ENCODE measurements around the gene RCAN2. TPM values are rescaled to one million over a fixed set of nuclear protein-coding genes. Genes with fewer than 3 reads are reported as not detected.

Gene RCAN2
- total and polyA plus RNA-seq, 2 experiments from 2014 or later = 6.0 to 9.3 TPM

DNA sequence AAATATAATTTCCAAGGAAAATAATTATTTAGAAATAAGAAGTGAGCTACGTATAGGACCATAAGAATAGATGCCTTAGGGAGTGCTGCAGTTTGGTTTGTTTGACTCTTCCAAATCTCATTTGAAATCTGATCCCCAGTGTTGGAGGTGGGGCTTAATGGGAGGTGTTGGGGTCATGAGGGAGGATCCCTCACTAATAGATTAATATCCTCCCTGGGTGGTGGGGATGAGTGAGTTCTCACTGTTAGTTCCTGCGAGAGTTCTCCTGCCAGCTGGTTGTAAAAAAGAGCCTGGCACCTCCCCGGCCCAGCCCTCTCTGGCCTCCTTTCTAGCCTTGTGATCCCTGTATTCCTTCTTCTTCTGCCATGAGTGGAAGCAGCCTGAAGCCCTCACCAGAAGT lies 69.3 kb downstream of the RCAN2 start:
- no peaks in the 10 kb centered on the region for H3K79me2 ChIP-seq (replicated peaks; ENCODE audit: insufficient read depth)
- TF ChIP-seq, protein P1, sequence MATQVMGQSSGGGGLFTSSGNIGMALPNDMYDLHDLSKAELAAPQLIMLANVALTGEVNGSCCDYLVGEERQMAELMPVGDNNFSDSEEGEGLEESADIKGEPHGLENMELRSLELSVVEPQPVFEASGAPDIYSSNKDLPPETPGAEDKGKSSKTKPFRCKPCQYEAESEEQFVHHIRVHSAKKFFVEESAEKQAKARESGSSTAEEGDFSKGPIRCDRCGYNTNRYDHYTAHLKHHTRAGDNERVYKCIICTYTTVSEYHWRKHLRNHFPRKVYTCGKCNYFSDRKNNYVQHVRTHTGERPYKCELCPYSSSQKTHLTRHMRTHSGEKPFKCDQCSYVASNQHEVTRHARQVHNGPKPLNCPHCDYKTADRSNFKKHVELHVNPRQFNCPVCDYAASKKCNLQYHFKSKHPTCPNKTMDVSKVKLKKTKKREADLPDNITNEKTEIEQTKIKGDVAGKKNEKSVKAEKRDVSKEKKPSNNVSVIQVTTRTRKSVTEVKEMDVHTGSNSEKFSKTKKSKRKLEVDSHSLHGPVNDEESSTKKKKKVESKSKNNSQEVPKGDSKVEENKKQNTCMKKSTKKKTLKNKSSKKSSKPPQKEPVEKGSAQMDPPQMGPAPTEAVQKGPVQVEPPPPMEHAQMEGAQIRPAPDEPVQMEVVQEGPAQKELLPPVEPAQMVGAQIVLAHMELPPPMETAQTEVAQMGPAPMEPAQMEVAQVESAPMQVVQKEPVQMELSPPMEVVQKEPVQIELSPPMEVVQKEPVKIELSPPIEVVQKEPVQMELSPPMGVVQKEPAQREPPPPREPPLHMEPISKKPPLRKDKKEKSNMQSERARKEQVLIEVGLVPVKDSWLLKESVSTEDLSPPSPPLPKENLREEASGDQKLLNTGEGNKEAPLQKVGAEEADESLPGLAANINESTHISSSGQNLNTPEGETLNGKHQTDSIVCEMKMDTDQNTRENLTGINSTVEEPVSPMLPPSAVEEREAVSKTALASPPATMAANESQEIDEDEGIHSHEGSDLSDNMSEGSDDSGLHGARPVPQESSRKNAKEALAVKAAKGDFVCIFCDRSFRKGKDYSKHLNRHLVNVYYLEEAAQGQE (IDR thresholded peaks at IDR 0.05; ENCODE audit: unreplicated experiment) = no peak
- TF ChIP-seq, protein P2, sequence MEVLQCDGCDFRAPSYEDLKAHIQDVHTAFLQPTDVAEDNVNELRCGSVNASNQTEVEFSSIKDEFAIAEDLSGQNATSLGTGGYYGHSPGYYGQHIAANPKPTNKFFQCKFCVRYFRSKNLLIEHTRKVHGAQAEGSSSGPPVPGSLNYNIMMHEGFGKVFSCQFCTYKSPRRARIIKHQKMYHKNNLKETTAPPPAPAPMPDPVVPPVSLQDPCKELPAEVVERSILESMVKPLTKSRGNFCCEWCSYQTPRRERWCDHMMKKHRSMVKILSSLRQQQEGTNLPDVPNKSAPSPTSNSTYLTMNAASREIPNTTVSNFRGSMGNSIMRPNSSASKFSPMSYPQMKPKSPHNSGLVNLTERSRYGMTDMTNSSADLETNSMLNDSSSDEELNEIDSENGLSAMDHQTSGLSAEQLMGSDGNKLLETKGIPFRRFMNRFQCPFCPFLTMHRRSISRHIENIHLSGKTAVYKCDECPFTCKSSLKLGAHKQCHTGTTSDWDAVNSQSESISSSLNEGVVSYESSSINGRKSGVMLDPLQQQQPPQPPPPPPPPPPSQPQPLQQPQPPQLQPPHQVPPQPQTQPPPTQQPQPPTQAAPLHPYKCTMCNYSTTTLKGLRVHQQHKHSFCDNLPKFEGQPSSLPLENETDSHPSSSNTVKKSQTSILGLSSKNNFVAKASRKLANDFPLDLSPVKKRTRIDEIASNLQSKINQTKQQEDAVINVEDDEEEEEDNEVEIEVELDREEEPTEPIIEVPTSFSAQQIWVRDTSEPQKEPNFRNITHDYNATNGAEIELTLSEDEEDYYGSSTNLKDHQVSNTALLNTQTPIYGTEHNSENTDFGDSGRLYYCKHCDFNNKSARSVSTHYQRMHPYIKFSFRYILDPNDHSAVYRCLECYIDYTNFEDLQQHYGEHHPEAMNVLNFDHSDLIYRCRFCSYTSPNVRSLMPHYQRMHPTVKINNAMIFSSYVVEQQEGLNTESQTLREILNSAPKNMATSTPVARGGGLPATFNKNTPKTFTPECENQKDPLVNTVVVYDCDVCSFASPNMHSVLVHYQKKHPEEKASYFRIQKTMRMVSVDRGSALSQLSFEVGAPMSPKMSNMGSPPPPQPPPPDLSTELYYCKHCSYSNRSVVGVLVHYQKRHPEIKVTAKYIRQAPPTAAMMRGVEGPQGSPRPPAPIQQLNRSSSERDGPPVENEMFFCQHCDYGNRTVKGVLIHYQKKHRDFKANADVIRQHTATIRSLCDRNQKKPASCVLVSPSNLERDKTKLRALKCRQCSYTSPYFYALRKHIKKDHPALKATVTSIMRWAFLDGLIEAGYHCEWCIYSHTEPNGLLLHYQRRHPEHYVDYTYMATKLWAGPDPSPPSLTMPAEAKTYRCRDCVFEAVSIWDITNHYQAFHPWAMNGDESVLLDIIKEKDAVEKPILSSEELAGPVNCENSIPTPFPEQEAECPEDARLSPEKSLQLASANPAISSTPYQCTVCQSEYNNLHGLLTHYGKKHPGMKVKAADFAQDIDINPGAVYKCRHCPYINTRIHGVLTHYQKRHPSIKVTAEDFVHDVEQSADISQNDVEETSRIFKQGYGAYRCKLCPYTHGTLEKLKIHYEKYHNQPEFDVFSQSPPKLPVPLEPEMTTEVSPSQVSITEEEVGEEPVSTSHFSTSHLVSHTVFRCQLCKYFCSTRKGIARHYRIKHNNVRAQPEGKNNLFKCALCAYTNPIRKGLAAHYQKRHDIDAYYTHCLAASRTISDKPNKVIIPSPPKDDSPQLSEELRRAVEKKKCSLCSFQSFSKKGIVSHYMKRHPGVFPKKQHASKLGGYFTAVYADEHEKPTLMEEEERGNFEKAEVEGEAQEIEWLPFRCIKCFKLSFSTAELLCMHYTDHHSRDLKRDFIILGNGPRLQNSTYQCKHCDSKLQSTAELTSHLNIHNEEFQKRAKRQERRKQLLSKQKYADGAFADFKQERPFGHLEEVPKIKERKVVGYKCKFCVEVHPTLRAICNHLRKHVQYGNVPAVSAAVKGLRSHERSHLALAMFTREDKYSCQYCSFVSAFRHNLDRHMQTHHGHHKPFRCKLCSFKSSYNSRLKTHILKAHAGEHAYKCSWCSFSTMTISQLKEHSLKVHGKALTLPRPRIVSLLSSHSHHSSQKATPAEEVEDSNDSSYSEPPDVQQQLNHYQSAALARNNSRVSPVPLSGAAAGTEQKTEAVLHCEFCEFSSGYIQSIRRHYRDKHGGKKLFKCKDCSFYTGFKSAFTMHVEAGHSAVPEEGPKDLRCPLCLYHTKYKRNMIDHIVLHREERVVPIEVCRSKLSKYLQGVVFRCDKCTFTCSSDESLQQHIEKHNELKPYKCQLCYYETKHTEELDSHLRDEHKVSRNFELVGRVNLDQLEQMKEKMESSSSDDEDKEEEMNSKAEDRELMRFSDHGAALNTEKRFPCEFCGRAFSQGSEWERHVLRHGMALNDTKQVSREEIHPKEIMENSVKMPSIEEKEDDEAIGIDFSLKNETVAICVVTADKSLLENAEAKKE (CRISPR knock-in tag; IDR thresholded peaks at IDR 0.05) = no peak
- TF ChIP-seq JUNB (IDR thresholded peaks at IDR 0.05; ENCODE audit: unreplicated experiment) (no peak), EZH2phosphoT487 (IDR thresholded peaks at IDR 0.05; ENCODE audit: unreplicated experiment) (no peak), ZNF114 (CRISPR knock-in tag; IDR thresholded peaks at IDR 0.05) (no peak), EZH2 (IDR thresholded peaks at IDR 0.05; ENCODE audit: low read depth, unreplicated experiment) (no peak)
- TF ChIP-seq, protein P3, sequence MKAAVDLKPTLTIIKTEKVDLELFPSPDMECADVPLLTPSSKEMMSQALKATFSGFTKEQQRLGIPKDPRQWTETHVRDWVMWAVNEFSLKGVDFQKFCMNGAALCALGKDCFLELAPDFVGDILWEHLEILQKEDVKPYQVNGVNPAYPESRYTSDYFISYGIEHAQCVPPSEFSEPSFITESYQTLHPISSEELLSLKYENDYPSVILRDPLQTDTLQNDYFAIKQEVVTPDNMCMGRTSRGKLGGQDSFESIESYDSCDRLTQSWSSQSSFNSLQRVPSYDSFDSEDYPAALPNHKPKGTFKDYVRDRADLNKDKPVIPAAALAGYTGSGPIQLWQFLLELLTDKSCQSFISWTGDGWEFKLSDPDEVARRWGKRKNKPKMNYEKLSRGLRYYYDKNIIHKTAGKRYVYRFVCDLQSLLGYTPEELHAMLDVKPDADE (IDR thresholded peaks at IDR 0.05) = no peak
- Mint-ChIP-seq H3K36me3 (ENCODE audit: low read depth) (no peaks in the 10 kb centered on the region), H3K27ac (no peak overlapping the region), H3K27me3 (ENCODE audit: insufficient read depth, low read depth, poor library complexity) (no peaks in the 10 kb centered on the region), H3K9me3 (no peaks in the 10 kb centered on the region), H3K4me3 (no peak overlapping the region), H3K4me1 (peaks cover 12% of the 10 kb centered on the region; the same call in 2 of the 3 replicates)
- no peaks in the 10 kb centered on the region for H3K9me2 ChIP-seq (ENCODE audit: insufficient read depth)
- H3K27ac ChIP-seq (ENCODE audit: low read depth) = no peak overlapping the region
- no peaks in the 10 kb centered on the region for H3K4me1 ChIP-seq (ENCODE audit: insufficient read depth)
- H3K4me2 ChIP-seq = no peak overlapping the region
- H3K27me3 ChIP-seq (ENCODE audit: insufficient read depth) = no peaks in the 10 kb centered on the region
- H3F3A ChIP-seq (replicated peaks; ENCODE audit: low read depth) = no peaks in the 10 kb centered on the region
- DNase-seq (ENCODE audit: low spot score) = peak; percentile 46
- H3K4me3 ChIP-seq = no peak overlapping the region
- no peak overlapping the region for H2AFZ ChIP-seq
- ATAC-seq = peak; percentile 66
- H4K20me1 ChIP-seq (replicated peaks; ENCODE audit: insufficient read depth) = no peaks in the 10 kb centered on the region
- H3K36me3 ChIP-seq (ENCODE audit: insufficient read depth) = no peaks in the 10 kb centered on the region
